ENCODE measurements around the gene GET3. TPM values are rescaled to one million over a fixed set of nuclear protein-coding genes. Genes with fewer than 3 reads are reported as not detected.

The GET3 gene
- total and polyA plus RNA-seq, 9 donors = 26.2 to 68.1 (median 47.7) TPM

DNA sequence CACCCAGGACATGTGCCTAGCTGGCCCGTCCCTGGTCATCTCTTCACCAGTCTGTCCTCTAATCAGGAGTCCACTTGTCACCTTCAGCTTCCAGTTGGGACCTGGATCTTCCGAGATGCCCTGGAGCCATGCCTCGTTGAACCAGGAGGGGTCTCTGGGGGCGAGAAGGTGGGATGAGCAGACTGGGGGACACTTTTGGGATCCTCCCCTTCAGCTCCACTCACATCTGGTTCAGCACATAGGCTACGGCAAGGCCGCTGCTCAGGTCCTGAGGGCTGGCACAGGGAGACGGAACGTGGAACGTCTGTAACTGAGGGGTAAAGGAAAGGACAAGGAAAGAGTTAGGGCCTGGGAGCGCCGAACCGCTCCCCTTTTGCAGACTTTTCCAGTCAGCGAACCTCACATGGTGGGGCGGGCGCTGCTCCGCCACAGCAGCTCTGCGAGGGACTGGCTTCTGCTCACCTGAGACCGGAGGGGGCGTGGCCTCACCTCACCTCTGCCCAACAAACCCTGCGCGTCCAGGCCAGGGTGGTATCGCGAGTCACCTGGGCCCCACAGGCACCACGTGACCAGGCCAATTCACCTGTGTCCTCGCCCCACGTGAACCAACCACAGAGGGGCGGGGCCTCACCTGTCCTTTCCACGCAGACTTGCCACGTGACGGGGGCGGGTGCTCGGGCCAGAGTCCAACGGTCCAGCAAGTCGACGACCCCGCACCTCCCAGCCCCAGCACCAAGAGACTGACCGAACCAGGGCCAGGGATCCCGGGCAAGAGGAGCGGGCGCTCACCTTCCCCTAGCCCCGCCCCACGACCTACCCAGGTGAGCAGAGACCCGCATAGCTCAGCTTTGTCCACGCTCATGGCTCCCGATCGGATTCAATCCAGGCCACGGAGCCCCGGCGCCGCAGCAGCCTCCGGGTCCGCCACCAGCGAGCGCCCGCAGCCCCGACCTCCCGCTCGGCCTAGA is 37.6 kb downstream of the GET3 start, which contains the start of gene HOOK2:
HOOK2 (minus strand) TSS at position 965 of the 968 bp plus-strand sequence; CDS start at position 862, 103 bp downstream.
- Histone ChIP-seq H3K4me1 (ENCODE audit: insufficient read depth) (peaks cover 10% of the 10 kb centered on the region), H3K9me3 (no peaks in the 10 kb centered on the region), H3K27me3 (no peaks in the 10 kb centered on the region), H3K36me3 (no peaks in the 10 kb centered on the region), H3K4me3 (peak within 1 kb of the TSS; percentile 67), H3K27ac (peak within 1 kb of the TSS; percentile 47 to 57)
- WGBS, 3 donors = 13 to 21% (median 20%) methylated on average over 36 to 58 of the region's 58 CpGs
- intact Hi-C loops (cut with DNase I) = loop anchor here in 1 of 4 donors (5.0 kb wide), 1 partner anchor 32 kb away; the partner anchor contains the start of gene RNASEH2A
- TF ChIP-seq CTCF (IDR thresholded peaks at IDR 0.05) (no peak), POLR2A (IDR thresholded peaks at IDR 0.05) (peak; percentile 27)
- peak in 4 of 5 donors; percentile 38 to 81 (median 72) for DNase-seq

GRCh38 chr19:12777217-12778016 is 40.1 kb downstream of the GET3 start:
- no peaks in the 10 kb centered on the region for H3K36me3 ChIP-seq
- DNase-seq = peak; percentile 76 to 89 (median 86)
- peak overlapping the region; percentile 84 to 94 for H3K27ac ChIP-seq
- H3K4me3 ChIP-seq = peak overlapping the region; percentile 49
- no peaks in the 10 kb centered on the region for H3K27me3 ChIP-seq
- no peak for TF ChIP-seq POLR2A (IDR thresholded peaks at IDR 0.05)
- peak; percentile 92 to 97 (median 96) for TF ChIP-seq CTCF (IDR thresholded peaks at IDR 0.05)
- TF ChIP-seq EP300 (IDR thresholded peaks at IDR 0.05) = no peak
- peaks cover 11% of the 10 kb centered on the region for H3K4me1 ChIP-seq (ENCODE audit: insufficient read depth)
- intact Hi-C loops (cut with DNase I) = loop anchor here (1.0 to 2.0 kb wide), 3 partner anchors 19 to 41 kb away; partner anchors contain the start of gene GET3 (in 1 of the 4)
- no peaks in the 10 kb centered on the region for H3K9me3 ChIP-seq
- 3 to 7% (median 5%) methylated on average over 43 of the region's 43 CpGs for WGBS, 3 donors

- peak overlapping the region; percentile 84 to 94 for H3K27ac ChIP-seq
- peak in 1 of 3 donors; percentile 5 for TF ChIP-seq CTCF (IDR thresholded peaks at IDR 0.05)
- peak; percentile 15 for TF ChIP-seq POLR2A (IDR thresholded peaks at IDR 0.05)
- TF ChIP-seq EP300 (IDR thresholded peaks at IDR 0.05) = no peak
- no peaks in the 10 kb centered on the region for H3K27me3 ChIP-seq
- intact Hi-C loops (cut with DNase I) = no loop called here
- no peaks in the 10 kb centered on the region for H3K36me3 ChIP-seq
- peak overlapping the region; percentile 49 for H3K4me3 ChIP-seq
- H3K9me3 ChIP-seq = no peaks in the 10 kb centered on the region
- DNase-seq = peak; percentile 77 to 86 (median 80)
- 0 to 1% (median 1%) methylated on average over 42 to 44 of the region's 44 CpGs for WGBS, 3 donors
- H3K4me1 ChIP-seq (ENCODE audit: insufficient read depth) = peaks cover 11% of the 10 kb centered on the region
Measured at GRCh38 chr19:12778017-12778904, 41.0 kb downstream of the GET3 start.

Data from ovary (tissue), 9 donors.